Effector CD4-positive, alpha-beta T cell (primary cell): Measurements from ENCODE around the gene TMIGD3.

ENCODE experiments used
- DNase-seq: peaks from one replicate; pipeline ENCODE4 v3.0.0-alpha.2; 2020

TMIGD3 gene

DNA sequence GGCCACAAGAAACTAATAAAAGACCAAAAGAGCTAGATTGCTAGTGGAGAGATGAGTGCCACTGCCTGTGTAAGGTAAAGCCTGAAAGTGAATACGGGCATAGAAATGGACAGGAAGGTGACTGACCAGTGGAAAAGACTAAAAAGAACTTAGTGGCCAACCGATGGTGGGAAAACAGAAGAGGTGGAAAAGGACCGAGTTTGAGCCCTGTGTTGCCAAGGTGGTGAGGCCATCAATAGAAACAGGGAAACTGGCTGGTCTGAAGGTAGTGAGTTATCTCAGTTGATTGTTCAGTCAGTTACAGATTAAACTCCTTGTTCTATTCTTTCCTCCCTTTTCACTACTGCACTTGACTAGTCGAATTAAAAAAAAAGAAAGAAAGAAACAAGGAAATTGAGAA, 56.9 kb downstream of the TMIGD3 start:
- DNase-seq: no peak

DNA sequence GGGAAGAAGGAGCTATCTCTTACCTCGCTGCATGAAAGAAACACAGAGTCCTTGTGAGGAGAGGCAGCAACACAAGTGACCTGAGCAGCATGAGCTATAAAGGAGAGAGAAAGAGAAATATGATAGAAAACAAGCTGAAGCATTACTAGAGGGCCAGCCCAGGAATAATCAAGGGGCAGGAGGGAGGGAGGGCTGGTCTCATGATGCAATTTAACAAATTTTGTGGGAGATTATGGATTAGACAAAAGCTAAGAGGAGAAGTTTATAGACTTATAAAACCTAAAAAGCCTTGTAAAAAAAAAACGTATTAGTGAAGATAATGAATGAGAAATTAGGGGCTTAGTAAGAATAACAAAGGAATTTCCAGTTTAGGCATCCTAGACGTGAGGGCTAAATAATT, 59.4 kb downstream of the TMIGD3 start:
- no peak for DNase-seq

DNA sequence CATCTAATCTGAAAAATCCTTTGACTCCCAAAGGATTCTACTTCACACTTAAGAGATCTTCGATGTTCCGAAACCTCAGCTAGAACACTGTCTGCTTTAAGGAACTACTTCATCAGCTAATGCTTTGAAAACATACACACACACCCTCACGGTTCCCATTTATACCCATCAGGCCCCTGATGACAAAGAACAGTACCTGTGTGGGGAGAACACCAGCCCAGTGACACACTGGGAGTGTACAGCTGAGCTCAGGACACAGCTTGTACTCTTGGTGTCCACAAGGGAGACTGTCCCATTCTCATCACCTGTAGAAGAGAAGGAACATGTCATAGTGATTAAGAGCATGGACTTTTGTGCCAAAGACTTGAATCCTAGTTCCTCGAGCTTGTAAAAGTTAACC, 61.0 kb downstream of the TMIGD3 start:
- no peak for DNase-seq

DNA sequence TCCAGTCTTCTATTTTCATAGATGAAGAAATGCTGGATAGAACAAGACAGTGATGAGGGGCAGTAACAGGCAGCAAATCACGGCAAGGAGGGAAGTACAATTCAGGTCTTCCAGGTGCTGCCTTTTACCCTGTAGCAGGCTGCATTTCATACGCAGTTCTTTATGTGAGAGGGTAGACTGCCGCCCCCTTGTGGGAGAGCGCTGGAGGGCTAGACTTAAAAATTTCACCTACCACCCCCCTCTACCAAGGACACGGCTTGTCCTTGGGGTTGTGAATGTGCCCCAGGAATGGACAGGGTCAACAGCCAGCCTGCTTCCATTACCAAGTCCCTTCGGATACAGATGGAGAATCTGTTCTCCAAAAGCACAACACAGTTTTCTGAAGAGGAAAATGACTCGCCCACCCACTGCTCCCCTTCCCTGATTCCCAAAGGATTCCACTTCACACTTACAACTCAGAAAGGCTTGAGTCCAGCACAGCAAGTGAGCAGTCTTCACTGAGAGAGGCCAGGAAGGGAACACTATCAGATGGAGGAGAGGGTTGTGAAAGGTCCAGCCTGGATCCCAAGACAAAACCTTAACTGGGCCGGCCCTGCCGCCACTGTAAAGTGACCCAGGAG, 61.8 kb downstream of the TMIGD3 start:
- DNase-seq: peak; percentile 51

DNA sequence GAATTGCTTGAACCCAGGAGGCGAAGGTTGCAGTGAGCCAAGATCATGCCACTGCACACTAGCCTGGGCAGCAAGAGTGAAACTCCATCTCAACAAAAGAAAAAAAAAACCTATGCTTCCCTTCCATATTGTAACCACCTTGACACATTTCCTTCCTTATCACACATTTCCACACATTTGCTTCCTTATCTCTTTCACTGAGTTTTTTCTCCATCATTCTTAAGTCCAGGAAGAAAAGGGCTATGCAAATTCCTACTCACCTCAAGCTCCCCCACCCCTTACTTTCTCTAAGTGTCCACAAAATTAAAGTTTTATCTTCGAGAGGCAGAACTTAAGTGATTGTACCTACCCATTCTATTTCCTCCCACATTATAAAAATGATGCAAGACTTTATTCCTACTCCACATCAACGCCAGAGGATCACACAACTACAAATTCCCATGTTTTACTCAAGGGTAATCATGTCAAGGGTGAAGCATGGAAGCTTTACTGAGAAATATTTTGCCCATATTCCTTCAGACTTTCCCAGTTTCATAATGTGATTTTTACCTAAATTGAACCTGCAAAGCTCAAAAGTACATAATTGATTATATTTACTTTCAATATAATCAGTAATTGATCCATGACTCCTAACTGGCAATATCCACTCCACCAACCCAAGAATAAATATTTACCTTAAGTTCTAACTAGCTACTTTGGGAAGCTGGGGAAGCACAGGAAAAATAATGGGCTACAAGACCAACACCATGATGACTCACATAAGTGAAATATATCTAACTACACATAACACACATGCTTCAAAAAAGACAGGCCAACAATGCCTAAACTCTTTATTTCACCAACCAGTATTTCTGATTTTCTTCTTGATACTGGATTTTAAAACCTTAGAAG, 63.7 kb downstream of the TMIGD3 start:
- DNase-seq: no peak

- no peak for DNase-seq
Observed at GRCh38 chr1:111436726-111437125, 66.7 kb downstream of the TMIGD3 start.
